ENCODE measurements around the gene SLC12A4.

SLC12A4 gene

GRCh38 chr16:67961551-67961957 is 6.9 kb downstream of the SLC12A4 start:
- no peak for DNase-seq (ENCODE audit: low spot score)
- in situ Hi-C loops (cut with MboI; ENCODE audit: low pct_unique_long_range_greater_than_20kb, low sequenced_read_pairs, unreplicated experiment), result no loop called here
- TF ChIP-seq, protein P1, sequence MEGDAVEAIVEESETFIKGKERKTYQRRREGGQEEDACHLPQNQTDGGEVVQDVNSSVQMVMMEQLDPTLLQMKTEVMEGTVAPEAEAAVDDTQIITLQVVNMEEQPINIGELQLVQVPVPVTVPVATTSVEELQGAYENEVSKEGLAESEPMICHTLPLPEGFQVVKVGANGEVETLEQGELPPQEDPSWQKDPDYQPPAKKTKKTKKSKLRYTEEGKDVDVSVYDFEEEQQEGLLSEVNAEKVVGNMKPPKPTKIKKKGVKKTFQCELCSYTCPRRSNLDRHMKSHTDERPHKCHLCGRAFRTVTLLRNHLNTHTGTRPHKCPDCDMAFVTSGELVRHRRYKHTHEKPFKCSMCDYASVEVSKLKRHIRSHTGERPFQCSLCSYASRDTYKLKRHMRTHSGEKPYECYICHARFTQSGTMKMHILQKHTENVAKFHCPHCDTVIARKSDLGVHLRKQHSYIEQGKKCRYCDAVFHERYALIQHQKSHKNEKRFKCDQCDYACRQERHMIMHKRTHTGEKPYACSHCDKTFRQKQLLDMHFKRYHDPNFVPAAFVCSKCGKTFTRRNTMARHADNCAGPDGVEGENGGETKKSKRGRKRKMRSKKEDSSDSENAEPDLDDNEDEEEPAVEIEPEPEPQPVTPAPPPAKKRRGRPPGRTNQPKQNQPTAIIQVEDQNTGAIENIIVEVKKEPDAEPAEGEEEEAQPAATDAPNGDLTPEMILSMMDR (IDR thresholded peaks at IDR 0.05; ENCODE audit: extremely low read depth, insufficient read depth, missing control alignments), result no peak

- in situ Hi-C loops (cut with MboI; ENCODE audit: low pct_unique_long_range_greater_than_20kb, low sequenced_read_pairs, unreplicated experiment), result no loop called here
- DNase-seq (ENCODE audit: low spot score), result no peak
- TF ChIP-seq, protein P1 (IDR thresholded peaks at IDR 0.05; ENCODE audit: extremely low read depth, insufficient read depth, missing control alignments), result no peak
These were observed 8.7 kb downstream of the SLC12A4 start for GRCh38 chr16:67959536-67960329.

GRCh38 chr16:67957622-67958021 is 10.8 kb downstream of the SLC12A4 start:
- in situ Hi-C loops (cut with MboI; ENCODE audit: low pct_unique_long_range_greater_than_20kb, low sequenced_read_pairs, unreplicated experiment), result no loop called here
- DNase-seq (ENCODE audit: low spot score), result no peak
- TF ChIP-seq, protein P1 (IDR thresholded peaks at IDR 0.05; ENCODE audit: extremely low read depth, insufficient read depth, missing control alignments), result no peak

- TF ChIP-seq, protein P1 (IDR thresholded peaks at IDR 0.05; ENCODE audit: extremely low read depth, insufficient read depth, missing control alignments), result no peak
- DNase-seq (ENCODE audit: low spot score), result no peak
- in situ Hi-C loops (cut with MboI; ENCODE audit: low pct_unique_long_range_greater_than_20kb, low sequenced_read_pairs, unreplicated experiment), result no loop called here
These were observed 13.8 kb downstream of the SLC12A4 start for GRCh38 chr16:67954421-67955196.

DNA sequence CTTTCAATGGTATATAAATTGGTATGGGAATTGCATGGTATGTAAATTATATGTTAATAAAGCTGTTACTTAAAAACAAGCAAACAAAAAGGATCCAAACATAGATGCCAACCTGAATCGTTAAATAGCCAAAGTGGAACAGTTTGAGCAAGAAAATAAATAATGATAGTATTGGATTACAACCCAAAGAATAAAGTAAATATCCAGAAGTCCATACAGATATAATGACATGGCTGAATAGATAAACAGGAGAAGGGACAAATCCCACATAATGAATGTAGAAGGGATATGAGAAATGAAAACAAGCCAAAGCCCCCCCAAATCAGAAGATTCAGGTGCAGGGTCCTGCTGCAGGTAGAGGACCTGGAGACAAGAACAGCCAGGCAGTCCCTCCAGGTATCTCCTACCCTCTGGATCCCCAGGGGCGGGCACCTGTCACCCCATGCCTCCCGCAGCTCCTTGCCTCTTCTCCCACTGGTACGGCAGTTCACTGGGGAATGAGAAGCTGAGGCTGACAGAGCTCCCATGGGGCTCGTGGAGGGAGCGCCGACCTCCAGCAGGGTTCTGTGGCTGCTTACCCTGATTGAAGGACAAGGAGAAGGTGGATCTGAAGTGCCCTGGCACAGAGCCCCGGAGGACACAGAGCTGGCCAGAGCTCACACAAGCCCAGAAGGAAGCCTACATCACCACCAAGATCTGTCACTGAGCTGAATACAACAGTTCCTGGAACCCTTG is 14.6 kb downstream of the SLC12A4 start:
- in situ Hi-C loops (cut with MboI; ENCODE audit: low pct_unique_long_range_greater_than_20kb, low sequenced_read_pairs, unreplicated experiment), result no loop called here
- TF ChIP-seq, protein P1 (IDR thresholded peaks at IDR 0.05; ENCODE audit: extremely low read depth, insufficient read depth, missing control alignments), result no peak

DNA sequence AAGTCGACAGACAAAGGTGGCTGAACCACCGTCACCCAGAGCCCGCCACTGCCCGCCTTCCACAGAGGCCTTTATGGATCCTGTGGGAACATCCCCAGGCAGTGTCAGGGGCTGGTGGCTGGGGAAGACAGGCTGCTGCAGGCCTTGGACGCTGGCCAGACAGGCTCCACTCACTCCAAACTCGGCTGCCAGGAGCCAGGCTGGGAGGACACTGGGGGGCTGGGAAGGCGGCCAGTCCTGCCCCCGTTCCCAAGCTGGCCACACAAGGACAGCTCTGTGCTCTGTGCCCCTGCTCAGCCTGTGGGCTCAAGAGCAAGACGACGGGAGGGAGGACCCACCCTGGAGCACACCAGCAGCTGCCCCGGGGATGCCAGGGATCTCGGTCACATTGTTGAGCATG is 17.0 kb downstream of the SLC12A4 start:
- TF ChIP-seq, protein P1 (IDR thresholded peaks at IDR 0.05; ENCODE audit: extremely low read depth, insufficient read depth, missing control alignments), result no peak
- no peak for DNase-seq (ENCODE audit: low spot score)
- in situ Hi-C loops (cut with MboI; ENCODE audit: low pct_unique_long_range_greater_than_20kb, low sequenced_read_pairs, unreplicated experiment), result no loop called here

More for the DNA sequence above, 14.6 kb downstream of the SLC12A4 start:
- DNase-seq (ENCODE audit: low spot score), result no peak

Measured in GM13977 (cell line).